Loucy (cell line): ENCODE measurements around the gene TMEM167B.

ENCODE experiments used
- H2AFZ ChIP-seq: fragments of 200-600 bp; sonication (generic); 2 replicates; pipeline ENCODE4 v1.6.0; 2016; ENCODE audit warnings: antibody characterized with exemption, mild to moderate bottlenecking, low read length, moderate library complexity
- H3F3A ChIP-seq: fragments of 200-600 bp; 2 replicates; pipeline ENCODE4 v1.6.0; 2016; ENCODE audit warnings: antibody characterized with exemption, low read depth, mild to moderate bottlenecking
- H3K27me3 ChIP-seq: fragments of 200-600 bp; sonication (generic); 2 replicates; pipeline ENCODE4 v1.6.1; 2014; ENCODE audit warnings: low read length, mild to moderate bottlenecking; ENCODE audit not compliant: insufficient read depth, poor library complexity, severe bottlenecking
- H3K36me3 ChIP-seq: fragments of 200-600 bp; sonication (generic); 2 replicates; pipeline ENCODE4 v1.6.1; 2016; ENCODE audit warnings: low read length; ENCODE audit not compliant: insufficient read depth
- H3K4me1 ChIP-seq: fragments of 200-600 bp; sonication (generic); 2 replicates; pipeline ENCODE4 v1.5.1; 2014; ENCODE audit warnings: low read length, mild to moderate bottlenecking; ENCODE audit not compliant: insufficient read depth, poor library complexity, severe bottlenecking
- H3K4me2 ChIP-seq: fragments of 200-600 bp; sonication (generic); 2 replicates; pipeline ENCODE4 v1.6.0; 2014; ENCODE audit warnings: antibody characterized with exemption, low read length, low read depth, mild to moderate bottlenecking; ENCODE audit not compliant: poor library complexity, severe bottlenecking
- H3K4me3 ChIP-seq: fragments of 200-600 bp; sonication (generic); 2 replicates; pipeline ENCODE4 v1.5.1; 2014; ENCODE audit warnings: low read length, mild to moderate bottlenecking, mixed read lengths; ENCODE audit not compliant: poor library complexity, severe bottlenecking
- H3K79me2 ChIP-seq: fragments of 200-600 bp; sonication (generic); 2 replicates; pipeline ENCODE4 v1.6.1; 2014; ENCODE audit warnings: low read length; ENCODE audit not compliant: insufficient read depth
- H3K9ac ChIP-seq: fragments of 200-600 bp; sonication (generic); 2 replicates; pipeline ENCODE4 v1.6.0; 2014; ENCODE audit warnings: mild to moderate bottlenecking, low read depth, low read length, moderate library complexity; ENCODE audit not compliant: poor library complexity, severe bottlenecking
- H3K9me2 ChIP-seq: fragments of 200-600 bp; sonication (generic); replicated peaks from 2 replicates; pipeline ENCODE4 v1.6.1; 2016; ENCODE audit warnings: low read depth, low read length, mixed read lengths
- H3K9me3 ChIP-seq: fragments of 200-600 bp; sonication (generic); 2 replicates; pipeline ENCODE4 v1.6.1; 2014; ENCODE audit warnings: mild to moderate bottlenecking, antibody characterized with exemption, low read length, low read depth; ENCODE audit not compliant: insufficient read depth
- H4K20me1 ChIP-seq: fragments of 200-600 bp; sonication (generic); 2 replicates; pipeline ENCODE4 v1.6.0; 2014; ENCODE audit warnings: antibody characterized with exemption, low read length, mild to moderate bottlenecking; ENCODE audit not compliant: insufficient read depth, poor library complexity, severe bottlenecking
- CTCF ChIP-seq: fragments of 200-600 bp; sonication (generic); conservative IDR thresholded peaks from 2 replicates; pipeline ENCODE4 v1.5.1; 2014; ENCODE audit warnings: mild to moderate bottlenecking, antibody characterized with exemption, low read length
- EZH2phosphoT487 ChIP-seq: fragments of 200-600 bp; IDR thresholded peaks from 2 replicates; pipeline ENCODE4 v1.6.1; 2018; ENCODE audit warnings: antibody characterized with exemption, mild to moderate bottlenecking, moderate library complexity, borderline replicate concordance

Gene TMEM167B

GRCh38 chr1:109112652-109113285, 22.2 kb downstream of the TMEM167B start:
- H3K4me1 ChIP-seq = peaks cover 16% of the 10 kb centered on the region
- H3K4me2 ChIP-seq = peak overlapping the region; percentile 76
- no peaks in the 10 kb centered on the region for H4K20me1 ChIP-seq
- no peaks in the 10 kb centered on the region for H3K79me2 ChIP-seq
- H3K9ac ChIP-seq = no peak overlapping the region
- peak overlapping the region; percentile 69 for H2AFZ ChIP-seq
- H3K9me2 ChIP-seq = no peaks in the 10 kb centered on the region
- TF ChIP-seq CTCF = peak; percentile 91
- TF ChIP-seq EZH2phosphoT487 = no peak
- H3K36me3 ChIP-seq = no peaks in the 10 kb centered on the region
- H3K27me3 ChIP-seq = peaks cover 17% of the 10 kb centered on the region
- no peaks in the 10 kb centered on the region for H3F3A ChIP-seq
- H3K9me3 ChIP-seq = no peaks in the 10 kb centered on the region
- peak overlapping the region; percentile 61 for H3K4me3 ChIP-seq

GRCh38 chr1:109113590-109114341, 23.2 kb downstream of the TMEM167B start, which contains the start of gene ELAPOR1:
TSS of gene ELAPOR1 (plus strand) at chr1:109114115. CDS start at chr1:109114184, 69 bp downstream.
- peak within 1 kb of the TSS; percentile 69 for H2AFZ ChIP-seq
- H3K9ac ChIP-seq = no peak within 1 kb of the TSS
- no peaks in the 10 kb centered on the region for H3F3A ChIP-seq
- peak within 1 kb of the TSS; percentile 61 for H3K4me3 ChIP-seq
- no peaks in the 10 kb centered on the region for H3K36me3 ChIP-seq
- TF ChIP-seq CTCF = no peak
- H3K4me1 ChIP-seq = peaks cover 16% of the 10 kb centered on the region
- H3K27me3 ChIP-seq = peaks cover 17% of the 10 kb centered on the region
- no peaks in the 10 kb centered on the region for H3K9me3 ChIP-seq
- H3K4me2 ChIP-seq = peak within 1 kb of the TSS; percentile 76
- H3K9me2 ChIP-seq = no peaks in the 10 kb centered on the region
- no peaks in the 10 kb centered on the region for H4K20me1 ChIP-seq
- no peaks in the 10 kb centered on the region for H3K79me2 ChIP-seq

- Histone ChIP-seq H3K36me3 (no peaks in the 10 kb centered on the region), H3F3A (no peaks in the 10 kb centered on the region), H4K20me1 (no peaks in the 10 kb centered on the region), H3K4me2 (no peak overlapping the region), H3K27me3 (peaks cover 17% of the 10 kb centered on the region), H3K9me3 (no peaks in the 10 kb centered on the region), H3K79me2 (no peaks in the 10 kb centered on the region), H3K4me3 (no peak overlapping the region), H3K4me1 (peaks cover 16% of the 10 kb centered on the region), H2AFZ (no peak overlapping the region), H3K9me2 (no peaks in the 10 kb centered on the region), H3K9ac (no peak overlapping the region)
- TF ChIP-seq EZH2phosphoT487 (no peak), CTCF (no peak)
These were observed 23.7 kb downstream of the TMEM167B start for GRCh38 chr1:109114342-109114674.
